Endothelial cell of umbilical vein (primary cell): ENCODE measurements around the gene IL6R. TPM values are rescaled to one million over a fixed set of nuclear protein-coding genes. Genes with fewer than 3 reads are reported as not detected.

ENCODE experiments used
- BruUV-seq: library from RNA; stranded (reverse); fragments of 400-500 nt; replicated peaks from 2 replicates; lab custom pipeline; 2021; lab: Mats Ljungman, UMichigan
- CTCF ChIA-PET: fragments of 300-600, 350-600 bp; sonication (Branson Sonifier 250); formaldehyde crosslinking; loops from one replicate; lab custom pipeline; 2021; ENCODE audit warnings: antibody characterized with exemption, inconsistent platforms; lab: Charles Lee
- POLR2A ChIA-PET: fragments of 300-600, 350-600 bp; sonication (Branson Sonifier 250); formaldehyde crosslinking; loops from one replicate; lab custom pipeline; 2021; ENCODE audit warnings: antibody characterized with exemption, inconsistent platforms; lab: Charles Lee
- DNase-seq: peaks from one replicate; pipeline ENCODE4 v3.0.0-alpha.2; 2011; ENCODE audit warnings: low read depth, low spot score
- FAIRE-seq: peaks from 2 replicates; lab custom pipeline; 2011; peaks lifted over from hg19 to GRCh38; lab: Jason Lieb, UNC
- H2AFZ ChIP-seq: 2 replicates; pipeline ENCODE4 v1.6.0; 2012; ENCODE audit warnings: low read depth, low read length, control low read depth, inconsistent platforms
- H3K27ac ChIP-seq: 2 replicates; pipeline ENCODE4 v1.5.1; 2011; ENCODE audit warnings: low read depth, mild to moderate bottlenecking, control low read depth, low read length, moderate library complexity; ENCODE audit not compliant: insufficient read depth
- H3K27me3 ChIP-seq, 2 experiments: 2 replicates each; pipeline versions ENCODE4 v1.6.0 to v1.6.1; 2011; ENCODE audit warnings: low read length in 2 of 2, mixed read lengths in 1 of 2; ENCODE audit not compliant: control insufficient read depth in 2 of 2, insufficient read depth in 2 of 2
- H3K36me3 ChIP-seq, 2 experiments: 2 replicates in 1 of 2; 3 replicates in 1 of 2; pipeline ENCODE4 v1.5.1; 2011; ENCODE audit warnings: low read length in 2 of 2, mild to moderate bottlenecking in 1 of 2, moderate library complexity in 1 of 2; ENCODE audit not compliant: control insufficient read depth in 2 of 2, insufficient read depth in 2 of 2; ENCODE audit errors: extremely low read depth in 1 of 2
- H3K4me1 ChIP-seq: 3 replicates; pipeline ENCODE4 v1.5.1; 2011; ENCODE audit warnings: mild to moderate bottlenecking, low read length; ENCODE audit not compliant: control insufficient read depth, insufficient read depth; ENCODE audit errors: extremely low read depth
- H3K4me2 ChIP-seq: 2 replicates; pipeline ENCODE4 v1.6.1; 2011; ENCODE audit warnings: low read length, control low read depth, mixed read lengths; ENCODE audit not compliant: insufficient read depth
- H3K4me3 ChIP-seq, 3 experiments: fragments of 200-600 bp in 1 of 3; sonication (generic), shearing (Covaris generic) in 1 of 3; replicated peaks in 1 of 3; 2 replicates each; pipeline ENCODE4 v1.5.1; 2011 to 2016; ENCODE audit warnings: control low read depth in 3 of 3, low read length in 3 of 3, mild to moderate bottlenecking in 2 of 3, inconsistent platforms in 1 of 3, low read depth in 1 of 3, moderate library complexity in 1 of 3; ENCODE audit not compliant: insufficient read depth in 1 of 3
- H3K79me2 ChIP-seq: 2 replicates; pipeline ENCODE4 v1.6.0; 2012; ENCODE audit warnings: low read length, inconsistent platforms; ENCODE audit not compliant: control insufficient read depth, insufficient read depth
- H3K9ac ChIP-seq: replicated peaks from 2 replicates; pipeline ENCODE3; 2011; ENCODE audit warnings: low read length, control low read depth; ENCODE audit not compliant: insufficient read depth; ENCODE audit errors: extremely low read depth
- H3K9me1 ChIP-seq: replicated peaks from 3 replicates; pipeline ENCODE4 v1.6.0; 2011; ENCODE audit warnings: mild to moderate bottlenecking, low read length; ENCODE audit not compliant: control insufficient read depth, insufficient read depth; ENCODE audit errors: extremely low read depth
- H3K9me3 ChIP-seq: replicated peaks from 2 replicates; pipeline ENCODE4 v1.5.1; 2012; ENCODE audit warnings: low read length, inconsistent platforms; ENCODE audit not compliant: control insufficient read depth, insufficient read depth
- H4K20me1 ChIP-seq: replicated peaks from 2 replicates; pipeline ENCODE3; 2011; ENCODE audit warnings: mild to moderate bottlenecking, low read length; ENCODE audit not compliant: control insufficient read depth, insufficient read depth; ENCODE audit errors: extremely low read depth
- CTCF ChIP-seq, 2 donors: IDR thresholded peaks; 1 replicate in 1 of 2; 2 replicates in 1 of 2; pipeline ENCODE4 v1.5.1; 2011; ENCODE audit warnings: low read length in 2 of 2, mild to moderate bottlenecking in 2 of 2, moderate library complexity in 2 of 2, control low read depth in 1 of 2, inconsistent platforms in 1 of 2, low read depth in 1 of 2; ENCODE audit not compliant: insufficient read depth in 1 of 2; ENCODE audit errors: extremely low read depth in 1 of 2
- EZH2 ChIP-seq: IDR thresholded peaks from 2 replicates; pipeline ENCODE4 v1.6.1; 2012; ENCODE audit warnings: borderline replicate concordance, low read depth, mild to moderate bottlenecking, moderate library complexity, low read length, inconsistent platforms; ENCODE audit not compliant: severe bottlenecking
- FOS ChIP-seq: IDR thresholded peaks from 2 replicates; pipeline ENCODE4 v1.6.1; 2011; ENCODE audit warnings: mild to moderate bottlenecking, low read length, moderate library complexity, borderline replicate concordance; ENCODE audit not compliant: insufficient read depth
- GATA2 ChIP-seq: IDR thresholded peaks from 2 replicates; pipeline ENCODE4 v1.7.0; 2011; ENCODE audit warnings: low read depth, mild to moderate bottlenecking, moderate library complexity, mixed read lengths, low read length; ENCODE audit not compliant: insufficient read length, insufficient read depth
- JUN ChIP-seq: IDR thresholded peaks from 2 replicates; pipeline ENCODE4 v1.6.1; 2011; ENCODE audit warnings: borderline replicate concordance, low read depth; ENCODE audit not compliant: insufficient read length, insufficient read depth
- MYC ChIP-seq: IDR thresholded peaks from one replicate; pipeline ENCODE4 v1.6.1; 2011; ENCODE audit warnings: mild to moderate bottlenecking, low read depth, low read length
- POLR2A ChIP-seq: IDR thresholded peaks from 2 replicates; pipeline ENCODE4 v1.6.1; 2012; ENCODE audit warnings: low read depth, mild to moderate bottlenecking, control low read depth, low read length
- POLR2AphosphoS5 ChIP-seq: IDR thresholded peaks from 2 replicates; pipeline ENCODE4 v1.6.1; 2012; ENCODE audit warnings: low read depth, mild to moderate bottlenecking, control low read depth, low read length, moderate library complexity; ENCODE audit not compliant: insufficient read depth
- dilution Hi-C: fragments of 300-500 bp; cut with MboI; formaldehyde crosslinking; loops from one replicate; pipeline ENCODE4 v1.15.0; 2019; ENCODE audit warnings: low sequenced_read_pairs; ENCODE audit not compliant: extremely low pct_ligation_motif_present
- intact Hi-C: fragments of 100-400 bp; cut with micrococcal nuclease; formaldehyde crosslinking; loops from one replicate; pipeline ENCODE4 v1.10.0; 2022
- polyA plus RNA-seq, 4 experiments: library from polyadenylated mRNA; depleted of rRNA in 3 of 4; stranded (reverse) in 3 of 4; unstranded in 1 of 4; fragments of >200 nt; gene quantifications; 2 replicates each; pipeline versions ENCODE4 v1.2.1 to v1.2.3, GENCODE V29; 2011 to 2012; ENCODE audit warnings: missing spikeins in 1 of 4
- total RNA-seq: library from RNA; stranded (reverse); gene quantifications from 2 replicates; pipeline ENCODE4 v1.2.3, GENCODE V29; 2021
- TF ChIP-seq, protein P1 (sequence below): IDR thresholded peaks from 2 replicates; pipeline ENCODE4 v1.6.1; 2011; ENCODE audit not compliant: insufficient read depth, insufficient read length

Gene IL6R
- total and polyA plus RNA-seq, 2 donors (not counting 3 experiments of a cell fraction or from before 2014, with no cell fraction given) = 4.8 to 5.1 TPM

DNA sequence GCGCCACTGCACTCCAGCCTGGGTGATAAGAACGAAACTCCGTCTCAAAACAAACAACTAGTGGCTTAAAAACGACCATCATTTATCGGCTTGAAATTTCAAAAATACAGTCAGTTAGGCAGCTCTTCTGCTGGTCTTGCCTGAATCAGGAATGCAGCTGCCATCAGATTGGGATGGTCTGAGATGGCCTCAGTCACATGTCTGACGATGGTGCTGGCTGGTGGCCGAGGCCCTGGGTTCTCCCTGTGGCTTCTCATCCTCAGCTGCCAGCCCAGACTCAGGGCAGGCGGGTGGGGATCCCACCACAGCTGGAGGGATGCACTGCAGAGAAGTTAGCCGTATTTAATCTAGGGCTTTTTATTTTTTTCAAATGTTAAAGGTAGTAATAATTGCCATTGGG, 31.3 kb downstream of the IL6R start:
- dilution Hi-C loops (no loop called here), intact Hi-C loops (no loop called here)
- peaks cover 5% of the 10 kb centered on the region for H3K4me1 ChIP-seq
- no peaks in the 10 kb centered on the region for H3K27me3 ChIP-seq
- ChIA-PET POLR2A (no interaction called here), CTCF (interaction anchor here (1.5 kb wide), 1 partner anchor 110 kb away, joined by 4 read pairs; no protein-coding TSS in a partner anchor)
- H2AFZ ChIP-seq = no peak overlapping the region
- no peak overlapping the region for H3K9ac ChIP-seq
- no peaks in the 10 kb centered on the region for H3K9me1 ChIP-seq
- H3K79me2 ChIP-seq = no peaks in the 10 kb centered on the region
- FAIRE-seq (no peak), DNase-seq (no peak)
- H3K4me3 ChIP-seq = no peak overlapping the region
- no peak for TF ChIP-seq EZH2
- TF ChIP-seq POLR2A = no peak
- TF ChIP-seq POLR2AphosphoS5 = no peak
- no peak for TF ChIP-seq FOS
- TF ChIP-seq MYC = no peak
- no peak for TF ChIP-seq CTCF (IDR thresholded peaks at IDR 0.05; ENCODE audit: extremely low read depth in 1 of 2, insufficient read depth in 1 of 2, low read depth in 1 of 2, low read length in 2 of 2)
- no peak for TF ChIP-seq GATA2
- TF ChIP-seq, protein P1, sequence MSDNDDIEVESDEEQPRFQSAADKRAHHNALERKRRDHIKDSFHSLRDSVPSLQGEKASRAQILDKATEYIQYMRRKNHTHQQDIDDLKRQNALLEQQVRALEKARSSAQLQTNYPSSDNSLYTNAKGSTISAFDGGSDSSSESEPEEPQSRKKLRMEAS = no peak
- no peak for TF ChIP-seq JUN
- H3K27ac ChIP-seq = no peak overlapping the region
- BruUV-seq = no TSS peak
- H3K4me2 ChIP-seq = no peak overlapping the region
- no peaks in the 10 kb centered on the region for H3K36me3 ChIP-seq
- H3K9me3 ChIP-seq = no peaks in the 10 kb centered on the region
- no peaks in the 10 kb centered on the region for H4K20me1 ChIP-seq
